ENCODE results near the gene PGM1.

The PGM1 gene

DNA sequence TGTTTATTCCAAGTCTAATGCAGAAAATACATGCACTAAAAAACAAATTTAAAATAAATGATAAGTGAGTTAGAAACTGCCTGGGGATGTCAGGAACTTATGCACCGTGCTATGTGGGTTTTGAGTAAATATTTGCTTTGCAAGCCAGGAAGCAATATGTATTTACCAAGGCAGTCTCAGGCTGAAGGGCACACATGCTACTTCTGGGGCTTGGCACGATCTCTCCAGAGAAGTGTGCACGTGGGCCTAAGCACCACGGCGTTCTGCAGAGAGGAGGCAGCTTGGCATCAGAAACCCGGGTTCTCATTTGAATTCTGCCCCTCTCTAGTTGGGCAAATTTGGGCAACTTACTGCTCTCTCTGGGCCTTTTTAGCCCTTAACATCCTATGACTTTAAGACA is 108.0 kb downstream of the PGM1 start:
- DNase-seq (ENCODE audit: low read depth in 2 of 2), result no peak

DNA sequence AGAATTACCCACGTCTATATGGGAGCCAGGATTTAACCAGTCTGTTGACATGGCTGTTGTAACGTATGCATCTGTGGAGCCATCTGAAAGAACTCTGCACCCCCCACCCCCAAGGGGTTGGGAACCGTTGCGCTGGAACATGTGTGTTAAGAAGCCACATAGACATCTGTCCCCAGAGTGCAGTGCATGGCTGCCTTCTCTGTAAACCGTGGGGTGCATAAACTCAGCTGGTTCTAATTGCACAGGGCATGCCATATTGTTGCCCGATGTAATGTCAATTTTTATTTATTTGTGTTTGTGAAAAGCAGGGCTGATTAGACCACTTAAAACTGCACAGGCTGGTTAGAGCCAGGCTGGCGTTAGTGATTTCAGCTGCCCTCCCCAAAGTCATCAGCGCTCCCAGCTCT is 110.5 kb downstream of the PGM1 start:
- no peak for DNase-seq (ENCODE audit: low read depth in 2 of 2)

DNA sequence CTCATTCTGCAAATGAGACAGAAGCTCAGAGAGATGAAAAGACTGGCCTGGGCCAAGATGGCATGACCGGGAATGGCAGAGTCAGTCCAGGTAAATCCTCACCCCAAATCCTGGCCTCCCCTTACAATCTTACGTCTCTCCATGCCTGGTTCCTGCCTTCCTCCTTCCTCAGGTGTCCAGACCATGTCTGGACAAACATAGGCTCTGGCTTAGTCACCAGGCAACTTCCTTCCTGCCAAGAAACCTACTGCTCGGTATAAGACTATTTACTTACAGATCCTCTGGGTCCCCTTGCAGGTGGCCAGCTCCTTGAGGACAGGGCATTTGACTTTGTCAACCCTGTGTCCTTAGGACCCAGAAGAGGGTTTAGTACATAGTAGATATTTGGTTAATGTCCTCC is 111.2 kb downstream of the PGM1 start:
- no peak for DNase-seq (ENCODE audit: low read depth in 2 of 2)

DNA sequence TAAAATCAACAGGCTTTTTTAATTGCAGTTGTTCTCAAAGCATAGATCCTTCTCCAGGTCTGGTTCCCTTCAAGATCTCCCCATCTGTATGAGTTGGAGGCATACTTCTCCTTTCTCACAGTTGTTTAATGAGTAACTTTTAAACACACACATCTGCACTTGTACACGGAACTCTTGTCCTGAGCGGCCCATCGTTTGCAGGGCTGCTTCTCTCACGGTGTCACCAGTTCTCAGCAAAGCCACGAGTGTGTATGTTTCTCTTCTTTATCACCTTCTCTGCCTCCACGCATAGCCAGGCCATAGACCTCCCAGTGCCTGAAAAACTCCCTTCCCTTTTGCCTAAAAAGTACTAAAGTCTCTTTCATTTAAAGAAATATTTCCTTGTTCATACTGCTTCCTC is 111.9 kb downstream of the PGM1 start:
- no peak for DNase-seq (ENCODE audit: low read depth in 2 of 2)

DNA sequence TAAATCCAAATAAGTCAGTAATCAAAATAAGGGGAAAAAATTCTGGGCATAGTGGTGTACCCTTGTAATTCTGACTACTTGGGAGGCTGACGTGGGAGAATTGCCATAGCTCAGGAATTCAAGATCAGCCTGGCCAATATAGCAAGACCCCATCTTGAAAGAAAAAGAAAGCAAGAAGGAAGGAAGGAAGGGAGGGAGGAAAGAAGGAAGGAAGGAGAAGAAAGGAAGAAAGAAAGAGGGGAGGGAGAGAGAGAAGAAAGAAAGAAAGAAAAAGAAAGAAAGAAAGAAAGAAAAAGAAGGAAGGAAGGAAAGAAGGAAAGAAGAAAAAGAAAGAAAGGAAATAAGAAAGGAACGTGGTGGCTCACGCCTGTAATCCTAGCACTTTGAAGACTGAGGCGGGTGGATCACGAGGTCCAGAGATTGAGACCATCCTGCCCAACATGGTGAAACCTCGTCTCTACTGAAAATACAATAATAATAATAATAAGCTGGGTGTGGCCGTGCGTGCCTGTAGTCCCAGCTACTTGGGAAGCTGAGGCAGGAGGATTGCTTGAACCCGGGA is 116.1 kb downstream of the PGM1 start:
- no peak for DNase-seq (ENCODE audit: low read depth in 2 of 2)

Data from stimulated activated CD8-positive, alpha-beta memory T cell treated with anti-CD3 and anti-CD28 coated beads, Interleukin-2, amount 100 ng/mL, for 1 hour (primary cell).